ENCODE data around the gene PKMYT1.
A peak's percentile ranks its signal among the peaks of the same experiment; 100 is the strongest.

Gene PKMYT1

DNA sequence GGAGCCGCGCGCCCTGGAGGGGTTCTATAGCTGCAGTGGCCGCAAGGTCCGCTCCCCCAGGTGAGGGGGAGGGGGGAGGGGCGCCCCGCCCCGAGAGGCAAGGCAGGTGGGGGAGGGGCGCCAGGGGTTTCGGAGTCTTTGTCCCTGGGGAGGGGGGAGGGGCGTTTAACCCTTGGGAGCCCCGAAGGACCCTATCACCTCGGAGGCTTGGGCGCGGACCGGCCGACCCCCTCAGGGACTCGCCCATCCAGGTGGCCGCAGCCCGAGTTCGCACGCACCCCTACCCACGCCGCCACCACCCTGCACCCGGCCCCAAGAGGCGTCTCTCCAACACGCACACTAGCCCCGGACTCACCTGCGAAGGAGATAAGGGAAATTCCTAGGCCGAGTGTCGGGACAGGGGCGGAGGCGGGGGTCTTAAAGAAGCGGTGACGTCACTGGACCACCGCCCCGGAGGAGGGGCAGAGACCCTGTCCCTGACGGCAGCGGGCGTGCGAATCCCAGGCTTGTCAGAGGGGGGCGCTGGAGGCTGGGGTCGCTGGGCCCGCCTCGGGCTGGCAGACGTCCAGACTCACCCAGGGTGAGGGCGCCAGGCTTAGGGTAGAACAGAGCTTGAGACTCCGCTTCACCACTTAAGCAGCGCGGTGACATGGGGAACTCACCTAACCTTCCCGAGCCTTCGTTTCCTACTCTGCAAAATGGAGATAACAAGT, 37.7 kb upstream of the PKMYT1 start, which contains the start of gene CLDN6:
Gene CLDN6 (minus strand): TSS at position 390 of the 713 bp plus-strand sequence. CDS start 2,162 bp downstream, outside the sequence.
- DNase-seq, result peak; percentile 61

DNA sequence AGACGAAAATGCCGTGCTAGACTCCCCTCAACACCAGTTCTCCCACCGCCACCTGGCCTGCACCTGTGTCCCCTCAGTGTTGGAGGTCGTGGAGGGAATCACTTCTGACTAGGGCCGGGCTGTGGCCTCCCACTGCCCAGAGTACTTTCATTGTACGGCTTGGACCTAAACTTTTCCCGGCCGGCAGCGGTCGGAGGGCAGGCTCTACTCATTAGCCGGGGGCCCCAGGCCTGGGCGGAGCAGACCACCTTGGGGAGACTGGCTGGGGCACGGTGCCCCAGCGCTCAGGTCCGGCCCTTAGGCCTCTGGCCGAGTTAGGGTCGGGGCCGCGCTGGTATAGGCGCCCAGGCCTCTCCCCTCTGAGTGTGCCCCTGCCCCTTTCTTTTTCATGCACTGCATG, 37.1 kb upstream of the PKMYT1 start:
- DNase-seq, result no peak

DNA sequence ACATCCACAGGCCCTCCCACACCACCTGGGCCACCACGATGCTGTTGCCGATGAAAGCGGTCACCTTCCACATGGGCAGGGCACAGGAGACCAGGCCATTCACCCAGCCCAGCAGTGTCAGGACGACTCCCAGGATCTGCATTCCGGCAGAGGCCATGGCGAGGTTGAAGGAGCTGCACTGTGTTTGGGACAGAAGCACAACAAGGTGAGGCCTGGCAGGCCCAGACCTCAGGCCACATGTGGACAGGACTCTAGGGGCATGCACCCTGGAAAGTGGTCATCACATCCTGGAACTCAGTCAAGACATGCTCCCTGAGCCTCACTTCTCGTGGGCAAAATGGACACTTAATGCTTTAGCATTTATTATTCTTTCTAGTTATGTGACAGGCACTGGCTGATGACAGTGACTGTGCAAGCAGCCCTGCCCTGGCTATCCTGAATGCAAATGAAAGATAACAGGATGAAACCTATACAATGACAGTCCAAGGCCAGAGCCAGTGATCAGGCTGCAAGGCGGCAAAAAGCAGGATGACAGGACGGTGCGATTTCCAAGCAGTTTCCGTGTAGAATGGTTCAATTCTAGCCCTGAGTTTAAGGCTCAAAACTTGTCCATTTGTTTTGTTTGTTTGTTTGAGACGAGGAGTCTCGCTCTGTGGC, 35.7 kb upstream of the PKMYT1 start:
- no peak for DNase-seq

DNA sequence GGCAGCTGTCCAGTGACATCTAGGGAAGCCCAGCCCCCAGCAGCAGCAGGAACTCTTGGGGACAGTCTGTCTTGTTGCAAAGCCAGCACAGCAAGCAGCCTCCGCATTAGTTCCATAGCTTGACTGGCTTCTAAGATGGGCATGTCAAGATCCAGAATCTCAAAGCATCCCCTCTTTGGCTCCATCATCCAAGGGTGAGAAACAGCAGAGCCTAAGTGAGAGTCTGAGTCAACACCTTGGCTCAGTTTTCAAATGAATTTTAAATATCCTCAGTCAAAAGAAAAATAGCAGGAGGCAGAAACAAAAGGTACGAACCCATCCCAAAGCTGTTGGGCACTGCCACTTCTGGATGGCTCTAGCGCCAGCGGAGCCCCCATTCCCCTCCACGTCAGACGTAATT, 34.7 kb upstream of the PKMYT1 start:
- no peak for DNase-seq

DNA sequence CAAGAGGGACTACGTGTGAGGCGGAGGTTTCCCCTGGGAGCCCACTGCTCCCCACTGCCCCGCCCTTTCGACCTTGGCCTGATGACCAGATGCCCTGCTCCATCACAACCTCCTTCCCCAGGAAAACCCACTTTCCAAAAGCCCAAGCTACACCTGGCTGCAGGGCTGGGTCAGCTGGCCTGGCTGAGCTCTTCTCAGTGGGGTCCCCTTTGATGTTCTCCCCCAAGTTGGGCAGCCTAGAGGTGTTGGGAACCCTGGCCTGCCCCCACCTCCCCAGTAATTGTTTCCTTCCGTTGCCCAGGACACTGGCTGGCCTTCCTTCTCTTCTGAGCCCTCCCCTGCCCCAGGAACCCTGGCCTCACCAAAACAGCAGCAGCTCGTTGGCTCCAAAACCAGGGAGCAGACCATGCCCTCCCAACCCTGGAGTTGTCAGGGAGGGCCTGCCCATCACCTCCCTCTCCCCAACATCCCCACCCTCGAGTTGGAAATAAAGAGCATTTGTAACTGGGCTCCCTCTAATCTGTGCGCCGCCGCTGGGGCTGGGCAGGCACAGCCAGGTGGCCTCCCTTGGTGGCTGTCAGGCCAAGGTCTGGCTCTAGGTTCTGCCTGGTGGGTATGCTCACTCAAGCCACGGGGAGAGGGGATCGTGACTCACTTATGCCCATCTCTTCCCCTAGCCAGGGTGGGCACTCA, 33.9 kb upstream of the PKMYT1 start:
- no peak for DNase-seq

- DNase-seq, result no peak
Observed at GRCh38 chr16:3013491-3013951, 33.3 kb upstream of the PKMYT1 start.

DNA sequence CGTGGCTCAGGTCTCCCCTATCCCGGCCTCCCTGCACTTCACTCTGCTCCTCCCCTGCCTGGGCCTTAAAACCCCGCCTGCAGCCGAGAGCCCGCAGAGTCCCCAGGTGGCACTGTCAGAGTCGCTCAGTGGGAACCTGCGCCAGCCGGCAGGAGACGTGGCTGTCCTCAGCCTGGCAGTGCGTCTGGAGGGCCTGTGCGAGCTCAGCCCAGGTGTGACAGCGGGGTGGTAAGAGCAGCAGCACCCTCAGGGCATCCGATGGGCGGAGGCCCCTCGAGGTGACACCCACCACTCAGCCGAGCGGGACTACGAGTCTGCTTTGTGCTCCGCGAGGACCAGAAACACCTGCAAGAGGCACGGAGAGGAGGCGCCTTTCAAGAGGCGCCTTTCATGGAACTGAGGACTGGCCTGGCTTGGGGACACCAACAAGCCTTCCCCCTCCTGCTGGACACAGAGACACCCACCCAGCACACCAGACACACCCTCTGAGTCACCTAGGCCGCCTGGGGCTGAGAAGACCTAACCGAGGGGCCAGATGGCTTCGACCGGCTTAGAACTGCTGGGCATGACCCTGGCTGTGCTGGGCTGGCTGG, 32.7 kb upstream of the PKMYT1 start, which contains the start of gene CLDN9:
Gene CLDN9 (plus strand): TSS at position 96 of the 593 bp plus-strand sequence. CDS start 440 bp downstream, at position 536.
- DNase-seq, result no peak

GRCh38 chr16:3012246-3012645, 32.0 kb upstream of the PKMYT1 start:
- DNase-seq, result no peak

- DNase-seq, result no peak
Observed at GRCh38 chr16:3010510-3010909, 30.3 kb upstream of the PKMYT1 start.

DNA sequence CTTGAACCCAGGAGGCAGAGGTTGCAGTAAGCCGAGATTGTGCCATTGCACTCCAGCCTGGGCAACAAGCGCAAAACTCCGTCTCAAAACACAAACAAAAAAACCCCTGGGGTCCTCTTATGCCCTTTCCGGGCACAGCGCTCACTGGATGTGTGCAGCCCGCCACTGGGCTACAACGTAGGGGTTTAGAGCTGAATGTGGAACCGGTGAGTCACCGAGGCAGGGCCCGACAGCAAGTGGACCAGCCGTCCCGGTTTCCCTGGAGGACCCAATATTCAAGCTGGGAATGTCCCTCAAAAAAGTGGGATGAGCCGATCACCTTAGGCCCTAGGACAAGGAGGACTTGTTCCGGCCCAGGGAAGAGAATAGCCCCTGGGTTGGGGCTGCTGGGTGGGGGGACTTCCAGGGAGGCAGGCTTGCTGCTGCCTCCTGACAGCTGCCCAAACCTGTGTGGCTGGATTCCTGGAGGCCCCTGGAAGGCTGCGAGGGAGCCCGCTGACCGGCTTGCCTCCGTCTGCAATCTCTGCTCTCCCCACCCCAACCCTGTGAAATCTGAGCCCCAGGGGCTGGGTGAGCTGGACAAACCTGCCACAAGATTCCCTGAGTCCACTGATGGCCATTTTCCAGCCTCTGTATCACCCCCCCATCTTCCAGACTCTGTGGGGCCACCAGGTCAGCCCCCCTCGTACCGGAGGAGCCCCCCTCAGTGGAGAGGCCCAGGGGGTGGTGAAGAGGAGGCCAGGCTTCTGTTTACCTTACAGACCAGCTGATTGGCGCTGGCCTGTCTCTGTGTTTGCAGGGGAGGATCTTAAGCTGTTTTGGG, 29.5 kb upstream of the PKMYT1 start:
- no peak for DNase-seq

- DNase-seq, result no peak
Observed at GRCh38 chr16:3008690-3009037, 28.4 kb upstream of the PKMYT1 start.

GRCh38 chr16:3007957-3008689, 27.9 kb upstream of the PKMYT1 start:
- DNase-seq, result no peak

DNA sequence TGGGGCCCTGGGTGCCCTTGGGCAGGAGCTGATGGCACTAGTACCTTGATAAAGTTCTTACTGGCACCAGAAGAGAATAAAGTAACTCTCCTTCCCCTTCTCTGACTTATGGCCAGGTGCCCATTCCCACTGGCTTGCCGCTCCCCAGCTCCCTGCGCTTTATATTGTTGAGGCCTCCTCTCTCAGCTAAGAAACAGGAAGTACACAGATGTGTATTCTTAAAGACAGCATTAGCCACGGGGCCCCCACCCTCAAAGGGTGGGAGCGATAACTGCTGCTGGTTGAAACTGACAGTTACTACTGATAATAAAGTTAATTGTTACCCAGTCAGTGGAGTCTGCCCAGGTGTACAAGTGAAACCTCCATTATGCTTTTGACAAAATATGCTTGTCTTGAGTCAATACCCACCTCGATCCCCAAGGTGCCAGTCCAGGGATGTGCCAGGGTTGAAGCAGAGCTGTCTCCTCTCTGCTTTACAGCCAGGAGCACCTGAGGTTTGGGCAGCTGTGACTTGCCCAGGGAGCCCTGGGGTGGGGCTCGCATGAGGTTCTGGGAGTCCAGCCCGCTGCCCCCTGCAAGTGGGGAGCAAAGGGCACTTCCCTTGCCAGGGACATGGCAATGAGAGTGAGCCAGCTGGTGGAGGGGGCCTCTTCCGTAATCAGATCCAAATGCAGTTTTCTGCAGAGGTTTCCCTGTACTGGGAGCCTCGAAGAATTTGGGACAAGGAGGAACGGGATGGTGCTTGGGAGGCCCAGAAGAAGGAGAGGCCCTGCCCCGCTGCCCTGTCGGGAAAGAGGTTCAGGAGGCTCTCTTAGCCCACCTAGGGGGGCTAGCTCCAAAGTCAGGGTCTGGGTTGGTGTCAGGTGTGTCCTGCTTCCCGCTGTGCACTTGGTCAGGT, 27.1 kb upstream of the PKMYT1 start:
- DNase-seq, result no peak

DNA sequence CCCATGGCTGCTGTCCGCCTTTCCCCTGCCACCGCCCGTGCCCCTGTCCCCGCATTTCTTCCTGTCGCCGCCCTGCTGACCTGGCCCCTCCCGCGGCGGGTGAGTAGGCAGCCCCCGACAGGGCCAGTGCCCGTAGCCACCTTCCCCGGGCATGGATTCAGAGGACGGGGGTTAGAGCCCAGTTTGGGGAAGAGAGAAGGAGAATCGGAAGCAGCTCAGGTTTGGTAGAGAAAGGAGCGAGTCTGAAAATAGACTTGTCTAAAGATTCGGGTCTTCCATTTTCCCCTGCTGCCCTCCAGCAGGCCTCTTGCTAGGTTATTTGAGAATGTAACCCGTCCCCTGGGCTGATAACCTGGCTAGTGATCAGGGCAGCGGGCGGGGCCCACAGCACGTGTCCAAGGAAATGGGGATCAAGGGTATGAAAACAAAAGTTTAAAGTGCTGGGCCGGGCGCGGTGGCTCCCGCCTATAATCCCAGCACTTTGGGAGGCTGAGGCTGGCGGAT, 24.6 kb upstream of the PKMYT1 start:
- DNase-seq, result no peak

DNA sequence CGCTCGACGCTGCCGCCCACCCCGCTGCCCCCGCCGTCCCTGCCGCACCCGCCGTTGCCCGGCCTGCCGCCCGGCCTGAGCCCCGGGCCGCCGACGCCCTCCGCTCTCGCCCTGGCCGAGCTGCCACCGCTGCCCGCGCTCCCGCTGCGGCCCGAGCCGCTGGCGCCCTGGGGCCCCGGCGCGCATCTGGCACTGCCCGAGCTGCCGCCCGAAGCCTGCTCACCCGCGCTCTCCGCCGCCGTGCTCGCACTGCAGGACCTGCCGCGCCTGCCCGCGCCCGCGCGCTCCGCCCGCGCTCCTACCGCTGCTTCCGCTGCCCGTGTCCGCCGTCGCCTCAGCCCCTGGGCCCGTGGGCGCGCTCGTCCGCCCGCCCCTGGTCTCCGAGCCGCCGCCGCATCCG, 24.1 kb upstream of the PKMYT1 start:
- DNase-seq, result no peak

GRCh38 chr16:3003582-3004270, 23.5 kb upstream of the PKMYT1 start:
- peak; percentile 95 for DNase-seq

- DNase-seq, result no peak
Observed at GRCh38 chr16:3001316-3001715, 21.1 kb upstream of the PKMYT1 start.

GRCh38 chr16:3000540-3000939, 20.3 kb upstream of the PKMYT1 start:
- DNase-seq, result no peak

- DNase-seq, result no peak
Observed at GRCh38 chr16:2999929-3000328, 19.7 kb upstream of the PKMYT1 start.

DNA sequence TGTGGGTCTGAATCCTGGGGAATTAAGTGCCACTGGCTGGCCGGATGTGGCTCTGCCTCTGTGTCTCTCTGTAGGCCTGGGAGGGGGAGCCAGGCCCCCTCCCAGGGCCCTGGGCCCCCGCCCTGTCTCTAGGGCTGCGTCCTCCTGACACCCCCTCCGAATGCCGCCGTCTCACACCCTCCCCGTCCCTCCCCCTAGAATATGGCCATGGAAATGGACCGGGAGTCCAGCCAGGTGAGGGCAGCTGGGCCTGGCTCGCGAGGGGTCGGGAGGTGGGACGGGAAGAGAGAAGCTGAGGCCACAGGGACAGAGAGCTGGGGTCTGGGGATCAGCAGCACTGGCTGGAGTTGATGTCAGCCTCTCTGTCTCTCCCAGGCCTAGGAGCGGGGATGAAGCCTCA, 16.1 kb upstream of the PKMYT1 start:
- no peak for DNase-seq

Measured in NCI-H1694 (cell line).